Stomach (tissue), 9 donors: Measurements from ENCODE around the gene FAM124B. TPM values are rescaled to one million over a fixed set of nuclear protein-coding genes. Genes with fewer than 3 reads are reported as not detected.

Experiments
- DNase-seq, 2 donors: peaks; one replicate each; pipeline versions ENCODE4 v3.0.0 to v3.0.0-alpha.2; 2013 to 2019
- H3K27ac ChIP-seq, 5 donors: fragments of 200-600 bp in 4 of 5; sonication (generic) in 4 of 5; one replicate each; pipeline ENCODE4 v1.5.1; 2013 to 2019; ENCODE audit warnings: mild to moderate bottlenecking in 1 of 5, moderate library complexity in 1 of 5
- H3K27me3 ChIP-seq, 3 donors: fragments of 200-600 bp; sonication (generic); one replicate each; pipeline ENCODE4 v1.5.1; 2017 to 2019; ENCODE audit warnings: mixed run types in 1 of 3
- H3K36me3 ChIP-seq, 4 donors: fragments of 200-600 bp; sonication (generic); 1 replicate in 3 of 4; 2 replicates in 1 of 4; pipeline ENCODE4 v1.5.1; 2016 to 2019
- H3K4me1 ChIP-seq, 4 donors: fragments of 200-600 bp; sonication (generic); one replicate each; pipeline ENCODE4 v1.5.1; 2016 to 2019
- H3K4me3 ChIP-seq, 4 donors: fragments of 200-600 bp; sonication (generic) in 3 of 4; one replicate each; pipeline ENCODE4 v1.5.1; 2016 to 2019; ENCODE audit warnings: mild to moderate bottlenecking in 1 of 4
- H3K9me3 ChIP-seq, 4 donors: fragments of 200-600 bp; sonication (generic); one replicate each; pipeline ENCODE4 v1.5.1; 2016 to 2019
- EP300 ChIP-seq: sonication (generic); formaldehyde crosslinking; IDR thresholded peaks from one replicate; pipeline ENCODE4 v1.6.1; 2017; ENCODE audit warnings: antibody characterized with exemption
- POLR2A ChIP-seq, 4 donors: fragments of 450-650 bp; IDR thresholded peaks; one replicate each; pipeline ENCODE4 v1.6.1; 2016; ENCODE audit warnings: antibody characterized with exemption in 4 of 4, control low read depth in 2 of 4, mild to moderate bottlenecking in 1 of 4, moderate library complexity in 1 of 4
- POLR2AphosphoS5 ChIP-seq, 3 donors: sonication (generic); formaldehyde crosslinking; IDR thresholded peaks; one replicate each; pipeline ENCODE4 v1.6.1; 2016; ENCODE audit warnings: antibody characterized with exemption in 3 of 3
- WGBS, 5 donors: extraction: QIAGEN DNeasy Blood & Tissue Kit in 3 of 5; methylation state at CpG; one replicate each; pipeline versions ENCODE4 v1.1.5 to v1.1.7; 2013 to 2018; 5-methylcytosine and 5-hydroxymethylcytosine counted together
- intact Hi-C: fragments of 100-400 bp; cut with DNase I; formaldehyde crosslinking; loops from one replicate; pipeline ENCODE4 v1.15.1; 2023; ENCODE audit warnings: low total_unique reads
- polyA plus RNA-seq, 3 donors: library from polyadenylated mRNA; stranded (reverse); fragments of 200-250 nt; gene quantifications; one replicate each; pipeline ENCODE4 v1.2.3, GENCODE V29; 2013
- total RNA-seq, 5 donors: library from RNA; depleted of rRNA; stranded (reverse); fragments of >200 nt; gene quantifications; one replicate each; pipeline versions ENCODE4 v1.1.0 to v1.2.3, GENCODE V29; 2014 to 2016
- TF ChIP-seq, protein P1 (sequence below), 7 experiments: fragments of 450-650 bp in 4 of 7; fragments of 200-600 bp in 3 of 7; sonication (generic) in 3 of 7; IDR thresholded peaks; one replicate each; pipeline ENCODE4 v1.5.1; 2016 to 2019; ENCODE audit warnings: antibody characterized with exemption in 7 of 7, control low read depth in 2 of 7, mild to moderate bottlenecking in 1 of 7
- donor health status: healthy with polysubstance abuse.
- donor health status: Bipolar disorder and iron deficiency.
- donor health status: healthy.

FAM124B gene
- total and polyA plus RNA-seq, 8 donors, result 0.25 to 6.4 (median 0.82) TPM; not detected in 2

DNA sequence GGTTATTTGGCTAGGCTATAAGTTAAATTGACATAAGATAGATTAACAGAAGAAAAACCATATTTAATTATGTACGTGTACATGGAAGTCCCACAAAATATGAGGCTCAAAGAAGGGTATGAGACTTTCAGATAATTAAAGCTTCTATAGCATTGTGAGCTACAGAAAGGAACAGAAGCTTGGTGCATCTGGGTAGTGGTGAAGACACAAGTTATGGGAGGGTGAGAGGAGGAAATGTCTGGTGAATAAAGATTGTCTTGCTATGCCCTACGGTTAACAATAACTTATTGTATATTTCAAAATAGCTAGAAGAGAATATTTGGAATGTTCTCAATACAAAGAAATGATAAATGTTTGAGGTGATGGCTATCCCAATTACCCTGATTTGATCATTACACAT lies 6.8 kb upstream of the FAM124B start:
- WGBS, 5 donors, result 42 to 54% (median 47%) methylated on average over 2 of the region's 2 CpGs
- no peak overlapping the region for H3K27ac ChIP-seq
- TF ChIP-seq, protein P1, sequence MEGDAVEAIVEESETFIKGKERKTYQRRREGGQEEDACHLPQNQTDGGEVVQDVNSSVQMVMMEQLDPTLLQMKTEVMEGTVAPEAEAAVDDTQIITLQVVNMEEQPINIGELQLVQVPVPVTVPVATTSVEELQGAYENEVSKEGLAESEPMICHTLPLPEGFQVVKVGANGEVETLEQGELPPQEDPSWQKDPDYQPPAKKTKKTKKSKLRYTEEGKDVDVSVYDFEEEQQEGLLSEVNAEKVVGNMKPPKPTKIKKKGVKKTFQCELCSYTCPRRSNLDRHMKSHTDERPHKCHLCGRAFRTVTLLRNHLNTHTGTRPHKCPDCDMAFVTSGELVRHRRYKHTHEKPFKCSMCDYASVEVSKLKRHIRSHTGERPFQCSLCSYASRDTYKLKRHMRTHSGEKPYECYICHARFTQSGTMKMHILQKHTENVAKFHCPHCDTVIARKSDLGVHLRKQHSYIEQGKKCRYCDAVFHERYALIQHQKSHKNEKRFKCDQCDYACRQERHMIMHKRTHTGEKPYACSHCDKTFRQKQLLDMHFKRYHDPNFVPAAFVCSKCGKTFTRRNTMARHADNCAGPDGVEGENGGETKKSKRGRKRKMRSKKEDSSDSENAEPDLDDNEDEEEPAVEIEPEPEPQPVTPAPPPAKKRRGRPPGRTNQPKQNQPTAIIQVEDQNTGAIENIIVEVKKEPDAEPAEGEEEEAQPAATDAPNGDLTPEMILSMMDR (IDR thresholded peaks at IDR 0.05), result no peak
- no peak for TF ChIP-seq POLR2A (IDR thresholded peaks at IDR 0.05)
- no peaks in the 10 kb centered on the region for H3K4me1 ChIP-seq
- H3K27me3 ChIP-seq, result no peaks in the 10 kb centered on the region
- intact Hi-C loops, result no loop called here
- peaks cover 0 to 9% (median 0%) of the 10 kb centered on the region in 4 donors for H3K9me3 ChIP-seq
- H3K36me3 ChIP-seq, result no peaks in the 10 kb centered on the region
- no peak overlapping the region for H3K4me3 ChIP-seq
- DNase-seq, result no peak

DNA sequence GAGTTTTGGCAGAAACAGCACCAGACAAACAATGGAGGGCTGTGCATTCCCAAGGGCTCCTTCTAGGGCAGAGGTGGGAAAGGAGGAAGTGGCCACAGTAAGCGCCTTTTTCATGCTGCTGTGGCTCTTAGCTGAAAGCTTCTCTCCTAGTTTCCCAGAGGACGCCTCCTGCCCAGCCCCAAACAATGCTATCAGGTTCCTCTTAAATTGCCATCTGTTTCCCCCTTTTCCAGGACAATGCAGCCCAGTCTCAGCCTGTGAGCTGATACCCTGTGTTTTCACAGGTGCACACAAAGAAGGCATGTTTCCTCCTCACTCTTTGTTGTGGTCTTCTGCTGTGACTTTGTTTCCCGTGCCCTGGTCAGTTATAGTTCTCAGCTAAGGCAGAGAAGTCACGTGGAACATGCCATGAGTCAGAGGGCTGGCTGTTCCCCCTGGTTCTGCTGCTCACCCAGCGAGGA lies 5.4 kb upstream of the FAM124B start:
- no peaks in the 10 kb centered on the region for H3K27me3 ChIP-seq
- WGBS, 5 donors, result 42 to 65% (median 47%) methylated on average over 5 of the region's 5 CpGs
- H3K27ac ChIP-seq, result no peak overlapping the region
- H3K4me3 ChIP-seq, result no peak overlapping the region
- TF ChIP-seq, protein P1 (IDR thresholded peaks at IDR 0.05), result no peak
- TF ChIP-seq EP300 (no peak), POLR2A (IDR thresholded peaks at IDR 0.05) (no peak), POLR2AphosphoS5 (IDR thresholded peaks at IDR 0.05) (no peak)
- intact Hi-C loops, result no loop called here
- H3K36me3 ChIP-seq, result no peaks in the 10 kb centered on the region
- peak in 1 of 2 donors; percentile 18 for DNase-seq
- peaks cover 0 to 5% (median 3%) of the 10 kb centered on the region in 4 donors for H3K4me1 ChIP-seq
- peaks cover 0 to 9% (median 0%) of the 10 kb centered on the region in 4 donors for H3K9me3 ChIP-seq

DNA sequence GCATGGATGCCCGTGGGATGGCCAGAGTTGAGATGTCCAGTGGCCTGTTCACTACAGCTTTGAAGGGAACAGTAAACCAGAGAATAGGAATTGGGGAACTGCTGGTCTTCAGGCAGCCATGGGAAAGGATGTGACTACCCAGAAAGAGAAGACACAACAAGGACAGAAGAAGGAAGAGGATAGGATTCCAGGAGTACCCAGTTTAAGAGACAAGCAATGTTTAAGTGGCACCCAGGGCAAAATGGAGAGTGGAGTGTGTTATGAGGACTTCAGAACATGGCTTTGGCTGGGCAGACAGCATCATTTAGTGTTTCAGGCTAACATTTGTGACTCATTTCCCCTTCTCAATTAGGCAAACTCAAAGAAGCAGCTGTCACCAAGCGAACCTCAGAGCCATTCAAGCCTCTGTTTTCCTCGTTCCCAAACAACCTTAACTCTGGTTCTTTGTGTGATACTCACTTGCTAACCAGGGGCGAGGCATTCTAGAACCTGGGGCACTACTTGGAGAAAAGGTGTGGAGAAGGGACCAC lies 4.0 kb upstream of the FAM124B start:
- H3K4me3 ChIP-seq, result no peak overlapping the region
- H3K27me3 ChIP-seq, result no peaks in the 10 kb centered on the region
- peaks cover 0 to 9% (median 0%) of the 10 kb centered on the region in 4 donors for H3K9me3 ChIP-seq
- no peaks in the 10 kb centered on the region for H3K36me3 ChIP-seq
- 73 to 94% (median 84%) methylated on average over 4 of the region's 4 CpGs for WGBS, 5 donors
- TF ChIP-seq EP300 (no peak), POLR2A (IDR thresholded peaks at IDR 0.05) (no peak), POLR2AphosphoS5 (IDR thresholded peaks at IDR 0.05) (no peak)
- TF ChIP-seq, protein P1 (IDR thresholded peaks at IDR 0.05), result no peak
- peaks cover 0 to 14% (median 3%) of the 10 kb centered on the region in 4 donors for H3K4me1 ChIP-seq
- intact Hi-C loops, result no loop called here
- DNase-seq, result no peak
- H3K27ac ChIP-seq, result no peak overlapping the region

- Histone ChIP-seq H3K4me1 (peaks cover 0 to 14% (median 3%) of the 10 kb centered on the region in 4 donors), H3K36me3 (no peaks in the 10 kb centered on the region), H3K9me3 (peaks cover 0 to 9% (median 0%) of the 10 kb centered on the region in 4 donors), H3K27ac (no peak overlapping the region), H3K4me3 (no peak overlapping the region), H3K27me3 (no peaks in the 10 kb centered on the region)
- WGBS, 5 donors, result 65 to 74% (median 72%) methylated on average over 3 of the region's 3 CpGs
- intact Hi-C loops, result no loop called here
- no peak for TF ChIP-seq POLR2A (IDR thresholded peaks at IDR 0.05)
- TF ChIP-seq, protein P1 (IDR thresholded peaks at IDR 0.05), result no peak
- no peak for TF ChIP-seq POLR2AphosphoS5 (IDR thresholded peaks at IDR 0.05)
- TF ChIP-seq EP300, result no peak
- no peak for DNase-seq
These were observed 3.5 kb upstream of the FAM124B start for GRCh38 chr2:224405412-224405811.
